Gastrocnemius medialis (tissue), 4 donors: ENCODE data around the gene CFAP54. TPM values are rescaled to one million over a fixed set of nuclear protein-coding genes. Genes with fewer than 3 reads are reported as not detected.

Source experiments
- ATAC-seq, 2 donors: fragments of 150-250 bp; one replicate each; pipeline ENCODE4 v1.9.1; 2016
- DNase-seq, 2 donors: peaks; one replicate each; pipeline ENCODE4 v3.0.0-alpha.2; 2019
- H3K27ac ChIP-seq, 4 donors: fragments of 200-600 bp; sonication (generic); 1 replicate in 1 of 4; 2 replicates in 3 of 4; pipeline ENCODE4 v1.5.1; 2016 to 2018; ENCODE audit warnings: mild to moderate bottlenecking in 2 of 4, moderate library complexity in 1 of 4
- H3K27me3 ChIP-seq, 3 donors: fragments of 200-600 bp; sonication (generic) in 2 of 3; 1 replicate in 1 of 3; 2 replicates in 2 of 3; pipeline versions ENCODE4 v1.5.1 to v1.6.0; 2016 to 2019; ENCODE audit warnings: mild to moderate bottlenecking in 1 of 3, moderate library complexity in 1 of 3
- H3K36me3 ChIP-seq, 2 donors: fragments of 200-600 bp; sonication (generic) in 1 of 2; one replicate each; pipeline ENCODE4 v1.5.1; 2017 to 2018
- H3K4me1 ChIP-seq, 2 donors: fragments of 200-600 bp; sonication (generic) in 1 of 2; one replicate each; pipeline ENCODE4 v1.5.1; 2016 to 2017; ENCODE audit warnings: mild to moderate bottlenecking in 2 of 2
- H3K4me3 ChIP-seq, 4 donors: fragments of 200-600 bp; sonication (generic) in 3 of 4; 1 replicate in 1 of 4; 2 replicates in 3 of 4; pipeline ENCODE4 v1.5.1; 2016 to 2019; ENCODE audit warnings: mild to moderate bottlenecking in 2 of 4
- H3K9me3 ChIP-seq, 3 donors: fragments of 200-600 bp; sonication (generic) in 2 of 3; 1 replicate in 1 of 3; 2 replicates in 2 of 3; pipeline ENCODE4 v1.5.1; 2016 to 2019
- POLR2A ChIP-seq, 2 donors: fragments of 450-650 bp; IDR thresholded peaks; one replicate each; pipeline ENCODE4 v1.6.1; 2017; ENCODE audit warnings: antibody characterized with exemption in 2 of 2, mild to moderate bottlenecking in 2 of 2, moderate library complexity in 2 of 2
- in situ Hi-C, 4 donors: fragments of 200-750 bp; cut with MboI; loops; one replicate each; pipeline versions ENCODE4 v1.15.0 to v1.8.0; 2017; ENCODE audit warnings: low sequenced_read_pairs in 4 of 4
- intact Hi-C: fragments of 100-400 bp; cut with DNase I; formaldehyde crosslinking; loops from one replicate; pipeline ENCODE4 v1.15.1; 2023; ENCODE audit warnings: low total_unique reads
- total RNA-seq, 4 donors: library from RNA; depleted of rRNA; stranded (reverse); fragments of >200 nt; gene quantifications; one replicate each; pipeline versions ENCODE4 v1.1.0 to v1.2.3, GENCODE V29; 2016
- TF ChIP-seq, protein P1 (sequence below), 5 experiments: fragments of 450-650 bp in 3 of 5; fragments of 200-600 bp in 2 of 5; sonication (generic) in 2 of 5; IDR thresholded peaks in 4 of 5; conservative IDR thresholded peaks in 1 of 5; 1 replicate in 4 of 5; 2 replicates in 1 of 5; pipeline ENCODE4 v1.5.1; 2016 to 2019; ENCODE audit warnings: antibody characterized with exemption in 5 of 5, mild to moderate bottlenecking in 3 of 5, moderate library complexity in 3 of 5

CFAP54 gene
- total RNA-seq, 4 donors from 2014 or later: not detected

DNA sequence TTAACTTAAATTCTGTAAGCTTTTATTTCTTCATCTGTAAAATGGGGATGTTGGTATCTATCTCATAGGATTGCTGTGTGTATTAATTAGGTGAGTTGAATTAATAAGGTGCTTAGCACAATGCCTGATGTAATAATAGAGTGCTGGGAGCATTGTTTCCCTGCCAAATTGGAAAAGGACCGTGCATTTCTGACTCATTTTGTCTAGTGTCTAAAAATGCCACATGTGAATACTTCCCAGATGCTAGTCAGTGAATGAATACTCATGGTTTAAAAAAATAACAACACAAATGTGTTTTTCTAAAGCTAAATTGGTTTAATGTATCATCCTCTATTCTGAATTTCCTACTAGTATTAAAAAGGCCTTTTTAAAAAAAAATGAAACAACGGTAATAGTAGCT is 372.3 kb downstream of the CFAP54 start:
- intact Hi-C loops: no loop called here
- Histone ChIP-seq H3K36me3 (no peaks in the 10 kb centered on the region), H3K27me3 (no peaks in the 10 kb centered on the region), H3K4me3 (no peak overlapping the region), H3K9me3 (no peaks in the 10 kb centered on the region), H3K4me1 (no peaks in the 10 kb centered on the region), H3K27ac (no peak overlapping the region)
- no peak for TF ChIP-seq POLR2A (IDR thresholded peaks at IDR 0.05)
- ATAC-seq (no peak), DNase-seq (no peak)
- in situ Hi-C loops: loop anchor here in 1 of 4 donors (25.0 kb wide), 1 partner anchor 99 kb away; no protein-coding TSS in a partner anchor

DNA sequence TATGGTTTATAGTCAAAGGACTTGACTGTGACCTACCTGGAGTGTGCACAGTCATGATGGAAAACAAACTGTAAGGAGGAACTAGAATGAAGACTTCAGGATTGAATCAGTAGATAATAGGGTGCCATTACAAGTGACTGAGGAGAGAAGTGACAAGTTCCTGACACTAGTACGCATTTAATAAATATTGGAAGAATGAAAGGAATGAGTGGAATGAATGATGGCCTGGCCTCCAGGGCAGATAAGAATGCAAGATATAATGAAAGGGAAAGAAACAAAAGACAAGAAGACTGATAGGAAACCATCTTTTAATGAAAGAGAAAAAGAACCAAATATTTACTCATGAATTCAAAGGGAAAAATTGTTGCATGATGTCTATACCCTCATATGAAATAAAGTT is 372.9 kb downstream of the CFAP54 start:
- DNase-seq (no peak), ATAC-seq (no peak)
- in situ Hi-C loops (loop anchor here in 1 of 4 donors (25.0 kb wide), 1 partner anchor 100 kb away; no protein-coding TSS in a partner anchor), intact Hi-C loops (no loop called here)
- H3K36me3 ChIP-seq: no peaks in the 10 kb centered on the region
- no peak overlapping the region for H3K27ac ChIP-seq
- H3K4me1 ChIP-seq: no peaks in the 10 kb centered on the region
- TF ChIP-seq, protein P1, sequence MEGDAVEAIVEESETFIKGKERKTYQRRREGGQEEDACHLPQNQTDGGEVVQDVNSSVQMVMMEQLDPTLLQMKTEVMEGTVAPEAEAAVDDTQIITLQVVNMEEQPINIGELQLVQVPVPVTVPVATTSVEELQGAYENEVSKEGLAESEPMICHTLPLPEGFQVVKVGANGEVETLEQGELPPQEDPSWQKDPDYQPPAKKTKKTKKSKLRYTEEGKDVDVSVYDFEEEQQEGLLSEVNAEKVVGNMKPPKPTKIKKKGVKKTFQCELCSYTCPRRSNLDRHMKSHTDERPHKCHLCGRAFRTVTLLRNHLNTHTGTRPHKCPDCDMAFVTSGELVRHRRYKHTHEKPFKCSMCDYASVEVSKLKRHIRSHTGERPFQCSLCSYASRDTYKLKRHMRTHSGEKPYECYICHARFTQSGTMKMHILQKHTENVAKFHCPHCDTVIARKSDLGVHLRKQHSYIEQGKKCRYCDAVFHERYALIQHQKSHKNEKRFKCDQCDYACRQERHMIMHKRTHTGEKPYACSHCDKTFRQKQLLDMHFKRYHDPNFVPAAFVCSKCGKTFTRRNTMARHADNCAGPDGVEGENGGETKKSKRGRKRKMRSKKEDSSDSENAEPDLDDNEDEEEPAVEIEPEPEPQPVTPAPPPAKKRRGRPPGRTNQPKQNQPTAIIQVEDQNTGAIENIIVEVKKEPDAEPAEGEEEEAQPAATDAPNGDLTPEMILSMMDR (IDR thresholded peaks at IDR 0.05 in 4 of 5, conservative IDR thresholded peaks at IDR 0.05 in 1 of 5): no peak
- no peak for TF ChIP-seq POLR2A (IDR thresholded peaks at IDR 0.05)
- H3K9me3 ChIP-seq: no peaks in the 10 kb centered on the region
- H3K4me3 ChIP-seq: no peak overlapping the region
- H3K27me3 ChIP-seq: no peaks in the 10 kb centered on the region

DNA sequence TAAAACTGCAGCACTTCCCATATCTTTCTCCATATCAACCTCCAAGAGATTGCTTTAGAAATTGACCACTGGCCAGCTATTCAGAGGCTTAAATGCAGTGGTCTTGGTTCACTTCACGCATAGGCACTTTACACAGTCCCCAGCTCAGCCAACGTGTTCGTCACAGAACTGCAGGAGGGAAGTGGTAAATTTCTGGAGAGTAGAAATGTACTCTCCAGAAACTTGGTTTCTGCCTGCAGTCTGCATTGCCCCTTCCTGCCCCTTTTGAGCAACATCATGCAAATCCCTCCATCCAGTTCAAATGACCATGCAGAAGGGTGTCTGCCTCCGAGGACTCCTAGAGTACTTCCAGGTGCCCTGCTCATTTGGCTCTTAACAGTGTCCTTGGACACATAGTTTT is 375.0 kb downstream of the CFAP54 start:
- H3K9me3 ChIP-seq: no peaks in the 10 kb centered on the region

DNA sequence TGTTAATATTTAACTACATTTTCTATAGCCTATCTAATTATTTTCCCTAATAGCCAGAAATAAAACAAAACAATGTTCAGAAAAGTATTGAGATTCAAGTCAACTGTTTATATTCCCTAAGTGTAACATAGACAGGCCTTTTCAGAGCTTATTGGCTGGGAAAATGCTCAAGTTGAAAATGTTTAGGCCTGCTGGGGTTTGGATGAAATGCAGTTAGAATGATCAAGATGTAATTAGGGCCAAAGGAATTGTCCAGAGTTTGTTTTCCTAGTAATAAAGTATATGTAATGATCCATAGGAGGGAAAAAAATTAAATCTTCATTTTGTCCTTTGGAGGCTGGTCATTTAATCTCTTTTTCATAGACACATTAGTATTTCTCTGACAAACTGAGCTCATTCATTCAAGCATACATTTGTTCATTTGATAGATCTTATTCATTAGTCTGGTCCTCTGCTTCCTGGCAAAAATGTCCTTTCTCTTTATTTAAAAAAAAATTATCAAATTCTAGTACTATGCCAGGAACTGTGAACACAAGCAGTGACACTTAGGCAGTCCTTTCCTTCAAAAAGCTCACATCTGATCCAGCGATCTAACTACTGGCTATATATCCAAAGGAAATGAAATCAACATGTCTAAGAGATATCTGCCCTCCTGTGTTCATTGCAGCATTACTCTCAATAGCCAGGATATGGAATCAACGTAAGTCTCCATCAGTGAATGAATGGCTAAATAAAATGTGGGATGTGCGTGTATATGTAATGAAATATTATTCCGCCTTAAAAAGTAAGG is 377.6 kb downstream of the CFAP54 start:
- in situ Hi-C loops: loop anchor here in 1 of 4 donors (25.0 kb wide), 1 partner anchor 105 kb away; no protein-coding TSS in a partner anchor
- no peak for DNase-seq
- Histone ChIP-seq H3K4me1 (no peaks in the 10 kb centered on the region), H3K36me3 (no peaks in the 10 kb centered on the region), H3K27ac (no peak overlapping the region), H3K4me3 (no peak overlapping the region), H3K9me3 (no peaks in the 10 kb centered on the region), H3K27me3 (no peaks in the 10 kb centered on the region)
- intact Hi-C loops: no loop called here
- no peak for ATAC-seq
- no peak for TF ChIP-seq POLR2A (IDR thresholded peaks at IDR 0.05)
- TF ChIP-seq, protein P1 (IDR thresholded peaks at IDR 0.05 in 4 of 5, conservative IDR thresholded peaks at IDR 0.05 in 1 of 5): no peak

More for the DNA sequence above, 375.0 kb downstream of the CFAP54 start:
- no peaks in the 10 kb centered on the region for H3K27me3 ChIP-seq
- H3K4me3 ChIP-seq: no peak overlapping the region
- no peak for DNase-seq
- ATAC-seq: no peak
- in situ Hi-C loops: loop anchor here in 1 of 4 donors (25.0 kb wide), 1 partner anchor 102 kb away; no protein-coding TSS in a partner anchor
- H3K36me3 ChIP-seq: no peaks in the 10 kb centered on the region
- H3K4me1 ChIP-seq: no peaks in the 10 kb centered on the region
- TF ChIP-seq, protein P1 (IDR thresholded peaks at IDR 0.05 in 4 of 5, conservative IDR thresholded peaks at IDR 0.05 in 1 of 5): no peak
- no peak for TF ChIP-seq POLR2A (IDR thresholded peaks at IDR 0.05)
- no peak overlapping the region for H3K27ac ChIP-seq
- intact Hi-C loops: no loop called here

DNA sequence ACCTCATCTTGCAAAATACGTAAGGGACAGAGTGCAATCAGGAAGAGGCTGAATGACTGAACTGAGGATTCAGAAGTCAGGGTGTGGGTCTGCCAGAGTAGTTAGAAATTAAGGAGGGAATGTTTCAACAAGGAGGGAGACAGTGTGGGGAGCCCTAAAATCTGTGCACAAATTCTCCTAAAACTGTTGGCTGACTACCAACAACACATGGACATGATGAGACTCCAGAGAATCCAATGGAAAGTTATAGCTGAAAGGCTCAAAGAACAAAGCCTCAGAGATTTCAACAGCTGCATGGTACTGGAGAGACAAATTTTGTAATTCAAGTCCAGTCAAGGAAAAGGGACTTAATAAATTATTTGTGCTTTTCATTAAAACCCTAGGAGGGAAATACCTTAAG is 381.6 kb downstream of the CFAP54 start:
- Histone ChIP-seq H3K27me3 (no peaks in the 10 kb centered on the region), H3K4me3 (no peak overlapping the region), H3K4me1 (no peaks in the 10 kb centered on the region), H3K27ac (no peak overlapping the region), H3K36me3 (no peaks in the 10 kb centered on the region), H3K9me3 (no peaks in the 10 kb centered on the region)
- in situ Hi-C loops: loop anchor here in 1 of 4 donors (25.0 kb wide), 1 partner anchor 109 kb away; no protein-coding TSS in a partner anchor
- intact Hi-C loops: no loop called here
- no peak for TF ChIP-seq POLR2A (IDR thresholded peaks at IDR 0.05)
- ATAC-seq (no peak), DNase-seq (no peak)
